ENCODE results near the gene ADSL. TPM values are rescaled to one million over a fixed set of nuclear protein-coding genes. Genes with fewer than 3 reads are reported as not detected.

Gene ADSL
- total RNA-seq, 1 donor from 2014 or later: 83.4 TPM

DNA sequence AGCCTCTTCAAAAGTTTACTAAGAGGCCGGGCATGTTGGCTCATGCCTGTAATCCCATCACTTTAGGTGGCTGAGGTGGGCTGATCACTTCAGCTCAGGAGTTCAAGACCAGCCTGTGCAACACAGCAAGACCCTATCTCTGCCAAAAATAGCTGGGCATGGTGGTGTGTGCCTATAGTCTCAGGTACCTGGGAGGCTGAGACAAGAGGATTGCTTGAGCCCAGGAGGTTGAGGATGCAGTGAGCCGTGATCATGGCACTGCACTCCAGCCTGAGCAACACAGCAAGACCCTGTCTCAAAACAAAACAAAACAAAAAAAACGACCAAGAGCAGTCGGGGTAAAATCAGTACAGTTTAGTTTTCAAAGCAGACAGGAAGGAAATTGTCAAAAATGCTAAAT lies 4.7 kb upstream of the ADSL start:
- no peak for FAIRE-seq

DNA sequence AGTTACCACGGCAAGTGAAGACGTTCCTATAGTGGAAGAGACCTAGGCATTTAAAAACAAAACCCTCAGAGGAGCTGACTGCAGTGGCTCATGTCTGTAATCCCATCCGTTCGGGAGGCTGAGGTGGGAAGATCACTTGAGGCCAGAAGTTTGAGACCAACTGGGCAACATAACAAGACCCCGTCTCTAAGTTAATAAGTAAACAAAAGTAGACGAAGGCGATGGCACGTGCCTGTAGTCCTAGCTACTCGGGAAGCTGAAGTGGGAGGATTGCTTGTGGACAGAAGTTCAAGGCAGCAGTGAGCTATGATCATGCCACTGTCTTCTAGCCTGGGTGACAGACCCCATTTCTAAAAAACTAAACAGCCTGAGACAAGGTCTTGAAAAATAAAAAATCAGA lies 3.8 kb upstream of the ADSL start:
- no peak for FAIRE-seq
- Histone ChIP-seq H3K27me3 (ENCODE audit: insufficient read depth, low read length) (no peaks in the 10 kb centered on the region), H3K4me2 (ENCODE audit: low read length) (no peak overlapping the region), H3K4me3 (ENCODE audit: insufficient read depth, low read depth, low read length) (no peak overlapping the region), H4K20me1 (ENCODE audit: insufficient read depth, low read length) (peaks cover 6% of the 10 kb centered on the region), H3K27ac (ENCODE audit: low read depth, low read length) (no peak overlapping the region), H3K79me2 (ENCODE audit: insufficient read depth, low read length) (peaks cover 12% of the 10 kb centered on the region), H3K9ac (ENCODE audit: low read length) (no peak overlapping the region), H2AFZ (ENCODE audit: low read depth, low read length) (no peak overlapping the region), H3K9me3 (ENCODE audit: insufficient read depth, low read depth, low read length) (no peaks in the 10 kb centered on the region), H3K4me1 (ENCODE audit: insufficient read depth, low read length) (peaks cover 8% of the 10 kb centered on the region), H3K36me3 (ENCODE audit: insufficient read depth, low read length) (no peaks in the 10 kb centered on the region)
- TF ChIP-seq, protein P1, sequence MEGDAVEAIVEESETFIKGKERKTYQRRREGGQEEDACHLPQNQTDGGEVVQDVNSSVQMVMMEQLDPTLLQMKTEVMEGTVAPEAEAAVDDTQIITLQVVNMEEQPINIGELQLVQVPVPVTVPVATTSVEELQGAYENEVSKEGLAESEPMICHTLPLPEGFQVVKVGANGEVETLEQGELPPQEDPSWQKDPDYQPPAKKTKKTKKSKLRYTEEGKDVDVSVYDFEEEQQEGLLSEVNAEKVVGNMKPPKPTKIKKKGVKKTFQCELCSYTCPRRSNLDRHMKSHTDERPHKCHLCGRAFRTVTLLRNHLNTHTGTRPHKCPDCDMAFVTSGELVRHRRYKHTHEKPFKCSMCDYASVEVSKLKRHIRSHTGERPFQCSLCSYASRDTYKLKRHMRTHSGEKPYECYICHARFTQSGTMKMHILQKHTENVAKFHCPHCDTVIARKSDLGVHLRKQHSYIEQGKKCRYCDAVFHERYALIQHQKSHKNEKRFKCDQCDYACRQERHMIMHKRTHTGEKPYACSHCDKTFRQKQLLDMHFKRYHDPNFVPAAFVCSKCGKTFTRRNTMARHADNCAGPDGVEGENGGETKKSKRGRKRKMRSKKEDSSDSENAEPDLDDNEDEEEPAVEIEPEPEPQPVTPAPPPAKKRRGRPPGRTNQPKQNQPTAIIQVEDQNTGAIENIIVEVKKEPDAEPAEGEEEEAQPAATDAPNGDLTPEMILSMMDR (IDR thresholded peaks at IDR 0.05; ENCODE audit: insufficient read depth, low read depth, low read length): no peak
- TF ChIP-seq EZH2 (IDR thresholded peaks at IDR 0.05; ENCODE audit: insufficient read depth, low read length): no peak
- no peak overlapping the region for H3K4me3 Mint-ChIP-seq (ENCODE audit: unreplicated experiment)
- no peaks in the 10 kb centered on the region for H3K27me3 Mint-ChIP-seq (ENCODE audit: low read depth, unreplicated experiment)
- peaks cover 3% of the 10 kb centered on the region for H3K4me1 Mint-ChIP-seq (ENCODE audit: low read depth, unreplicated experiment)
- peaks cover 7% of the 10 kb centered on the region for H3K36me3 Mint-ChIP-seq (ENCODE audit: low read depth, unreplicated experiment)
- no peaks in the 10 kb centered on the region for H3K9me3 Mint-ChIP-seq (ENCODE audit: unreplicated experiment)
- no peak for DNase-seq (ENCODE audit: low read depth)
- no peak overlapping the region for H3K27ac Mint-ChIP-seq (ENCODE audit: unreplicated experiment)

More for the DNA sequence above, 4.7 kb upstream of the ADSL start:
- Histone ChIP-seq H3K79me2 (ENCODE audit: insufficient read depth, low read length) (peaks cover 3% of the 10 kb centered on the region), H3K4me1 (ENCODE audit: insufficient read depth, low read length) (peaks cover 5% of the 10 kb centered on the region), H4K20me1 (ENCODE audit: insufficient read depth, low read length) (no peaks in the 10 kb centered on the region), H3K36me3 (ENCODE audit: insufficient read depth, low read length) (no peaks in the 10 kb centered on the region), H3K4me2 (ENCODE audit: low read length) (no peak overlapping the region), H3K4me3 (ENCODE audit: insufficient read depth, low read depth, low read length) (no peak overlapping the region), H3K9ac (ENCODE audit: low read length) (no peak overlapping the region), H3K27ac (ENCODE audit: low read depth, low read length) (no peak overlapping the region), H3K9me3 (ENCODE audit: insufficient read depth, low read depth, low read length) (no peaks in the 10 kb centered on the region), H2AFZ (ENCODE audit: low read depth, low read length) (no peak overlapping the region), H3K27me3 (ENCODE audit: insufficient read depth, low read length) (no peaks in the 10 kb centered on the region)
- H3K9me3 Mint-ChIP-seq (ENCODE audit: unreplicated experiment): no peaks in the 10 kb centered on the region
- peaks cover 7% of the 10 kb centered on the region for H3K36me3 Mint-ChIP-seq (ENCODE audit: low read depth, unreplicated experiment)
- H3K27ac Mint-ChIP-seq (ENCODE audit: unreplicated experiment): peak overlapping the region; percentile 44
- no peaks in the 10 kb centered on the region for H3K27me3 Mint-ChIP-seq (ENCODE audit: low read depth, unreplicated experiment)
- no peak for DNase-seq (ENCODE audit: low read depth)
- no peak for TF ChIP-seq EZH2 (IDR thresholded peaks at IDR 0.05; ENCODE audit: insufficient read depth, low read length)
- TF ChIP-seq, protein P1 (IDR thresholded peaks at IDR 0.05; ENCODE audit: insufficient read depth, low read depth, low read length): no peak
- H3K4me1 Mint-ChIP-seq (ENCODE audit: low read depth, unreplicated experiment): no peaks in the 10 kb centered on the region
- H3K4me3 Mint-ChIP-seq (ENCODE audit: unreplicated experiment): no peak overlapping the region

DNA sequence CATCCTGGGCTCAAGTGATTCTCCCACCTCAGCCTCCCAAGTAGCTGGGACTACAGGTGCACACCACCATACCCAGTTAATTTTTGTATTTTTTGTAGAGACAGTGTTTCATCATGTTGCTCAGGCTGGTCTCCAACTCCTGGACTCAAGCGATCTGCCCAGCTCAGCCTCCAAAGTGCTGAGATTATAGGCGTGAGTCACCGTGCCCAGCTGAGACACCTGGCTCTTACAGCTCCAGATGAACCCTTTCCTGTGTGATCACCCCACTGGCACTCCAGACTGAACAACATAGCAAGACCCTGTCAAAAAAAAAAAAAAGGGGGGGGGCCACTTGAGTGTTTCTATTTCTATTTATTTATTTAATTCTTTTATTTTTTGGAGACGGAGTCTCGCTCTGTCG lies 1.0 kb upstream of the ADSL start:
- TF ChIP-seq, protein P1 (IDR thresholded peaks at IDR 0.05; ENCODE audit: insufficient read depth, low read depth, low read length): no peak
- no peak for TF ChIP-seq EZH2 (IDR thresholded peaks at IDR 0.05; ENCODE audit: insufficient read depth, low read length)
- Mint-ChIP-seq H3K36me3 (ENCODE audit: low read depth, unreplicated experiment) (peaks cover 4% of the 10 kb centered on the region), H3K9me3 (ENCODE audit: unreplicated experiment) (no peaks in the 10 kb centered on the region), H3K4me1 (ENCODE audit: low read depth, unreplicated experiment) (peaks cover 8% of the 10 kb centered on the region), H3K27me3 (ENCODE audit: low read depth, unreplicated experiment) (no peaks in the 10 kb centered on the region), H3K4me3 (ENCODE audit: unreplicated experiment) (peak overlapping the region; percentile 96), H3K27ac (ENCODE audit: unreplicated experiment) (peak overlapping the region; percentile 55)
- peaks cover 29% of the 10 kb centered on the region for H4K20me1 ChIP-seq (ENCODE audit: insufficient read depth, low read length)
- H3K9me3 ChIP-seq (ENCODE audit: insufficient read depth, low read depth, low read length): no peaks in the 10 kb centered on the region
- peak overlapping the region; percentile 94 for H3K4me2 ChIP-seq (ENCODE audit: low read length)
- H3K27me3 ChIP-seq (ENCODE audit: insufficient read depth, low read length): no peaks in the 10 kb centered on the region
- H2AFZ ChIP-seq (ENCODE audit: low read depth, low read length): no peak overlapping the region
- FAIRE-seq (no peak), DNase-seq (ENCODE audit: low read depth) (peak; percentile 27)
- H3K4me3 ChIP-seq (ENCODE audit: insufficient read depth, low read depth, low read length): peak overlapping the region; percentile 87
- no peaks in the 10 kb centered on the region for H3K36me3 ChIP-seq (ENCODE audit: insufficient read depth, low read length)
- H3K9ac ChIP-seq (ENCODE audit: low read length): no peak overlapping the region
- H3K79me2 ChIP-seq (ENCODE audit: insufficient read depth, low read length): peaks cover 36% of the 10 kb centered on the region
- H3K4me1 ChIP-seq (ENCODE audit: insufficient read depth, low read length): peaks cover 17% of the 10 kb centered on the region
- H3K27ac ChIP-seq (ENCODE audit: low read depth, low read length): no peak overlapping the region

All from astrocyte (in vitro differentiated cells and primary cell).